Kidney (tissue), 14 donors: ENCODE data around the gene ADAT3. TPM values are rescaled to one million over a fixed set of nuclear protein-coding genes. Genes with fewer than 3 reads are reported as not detected.

Experiments
- DNase-seq, 5 donors: peaks; one replicate each; pipeline ENCODE4 v3.0.0-alpha.2; 2013 to 2020
- FAIRE-seq: peaks from 2 replicates; lab custom pipeline; 2012; peaks lifted over from hg19 to GRCh38; lab: Jason Lieb, UNC
- H3K27ac ChIP-seq, 2 donors: one replicate each; pipeline ENCODE4 v1.7.0; 2013; ENCODE audit warnings: low read depth in 2 of 2, low read length in 2 of 2, inconsistent platforms in 1 of 2
- H3K27me3 ChIP-seq: one replicate; pipeline ENCODE4 v1.7.1; 2013; ENCODE audit warnings: low read length, inconsistent platforms; ENCODE audit not compliant: control insufficient read depth, insufficient read depth
- H3K36me3 ChIP-seq, 3 donors: one replicate each; pipeline versions ENCODE4 v1.7.0 to v1.7.1; 2013; ENCODE audit warnings: low read length in 3 of 3, control low read depth in 1 of 3, inconsistent platforms in 1 of 3; ENCODE audit not compliant: insufficient read depth in 3 of 3, control insufficient read depth in 2 of 3
- H3K4me1 ChIP-seq, 3 donors: one replicate each; pipeline versions ENCODE4 v1.7.0 to v1.7.1; 2013; ENCODE audit warnings: low read length in 3 of 3, inconsistent platforms in 1 of 3, low read depth in 1 of 3; ENCODE audit not compliant: control insufficient read depth in 2 of 3, insufficient read depth in 2 of 3
- H3K4me3 ChIP-seq, 3 donors: one replicate each; pipeline versions ENCODE4 v1.7.0 to v1.8.1; 2013; ENCODE audit warnings: low read length in 3 of 3, control low read depth in 1 of 3, inconsistent platforms in 1 of 3
- H3K9ac ChIP-seq, 3 donors: one replicate each; pipeline versions ENCODE4 v1.7.0 to v1.7.1; 2013; ENCODE audit warnings: low read length in 3 of 3, control low read depth in 1 of 3, inconsistent platforms in 1 of 3
- H3K9me3 ChIP-seq, 3 donors: one replicate each; pipeline versions ENCODE4 v1.7.0 to v1.7.1; 2013; ENCODE audit warnings: low read length in 3 of 3, control low read depth in 1 of 3, inconsistent platforms in 1 of 3; ENCODE audit not compliant: control insufficient read depth in 2 of 3, insufficient read depth in 1 of 3
- intact Hi-C: fragments of 100-400 bp; cut with DNase I; formaldehyde crosslinking; loops from one replicate; pipeline ENCODE4 v1.11.1; 2022
- polyA plus RNA-seq: library from polyadenylated mRNA; stranded (reverse); fragments of 350-450 nt; fragmentation: Illumina TruSeq; extraction: RNeasy Lipid Tissue Mini Kit (QIAGEN cat#74804); gene quantifications from one replicate; pipeline ENCODE4 v1.2.3, GENCODE V29; 2014; ENCODE audit warnings: low read depth, low replicate concordance; ENCODE audit not compliant: insufficient read depth
- total RNA-seq: library from RNA; stranded (reverse); fragmentation: NEBNext Ultra II Directional; extraction: Animal tissue kit (Norgen Biotek cat#: 25700); gene quantifications from one replicate; pipeline ENCODE4 v1.2.1, GENCODE V29; 2021
- TF ChIP-seq, protein P1 (sequence below): IDR thresholded peaks from 3 replicates; pipeline ENCODE4 v1.5.1; 2012; ENCODE audit warnings: mild to moderate bottlenecking, moderate library complexity, borderline replicate concordance; ENCODE audit not compliant: insufficient read depth; ENCODE audit errors: extremely low read depth
- donor health status: control.
- donor health status: control.
- donor health status: control.
- donor health status: control.
- donor health status: control.
- donor health status: DM: yes; HTN: yes; CAD: no.
- donor health status: Normal renal cell carcinoma (clear cell type).

Gene ADAT3
- total and polyA plus RNA-seq, 2 donors from 2014 or later: 6.1 to 10.3 TPM

DNA sequence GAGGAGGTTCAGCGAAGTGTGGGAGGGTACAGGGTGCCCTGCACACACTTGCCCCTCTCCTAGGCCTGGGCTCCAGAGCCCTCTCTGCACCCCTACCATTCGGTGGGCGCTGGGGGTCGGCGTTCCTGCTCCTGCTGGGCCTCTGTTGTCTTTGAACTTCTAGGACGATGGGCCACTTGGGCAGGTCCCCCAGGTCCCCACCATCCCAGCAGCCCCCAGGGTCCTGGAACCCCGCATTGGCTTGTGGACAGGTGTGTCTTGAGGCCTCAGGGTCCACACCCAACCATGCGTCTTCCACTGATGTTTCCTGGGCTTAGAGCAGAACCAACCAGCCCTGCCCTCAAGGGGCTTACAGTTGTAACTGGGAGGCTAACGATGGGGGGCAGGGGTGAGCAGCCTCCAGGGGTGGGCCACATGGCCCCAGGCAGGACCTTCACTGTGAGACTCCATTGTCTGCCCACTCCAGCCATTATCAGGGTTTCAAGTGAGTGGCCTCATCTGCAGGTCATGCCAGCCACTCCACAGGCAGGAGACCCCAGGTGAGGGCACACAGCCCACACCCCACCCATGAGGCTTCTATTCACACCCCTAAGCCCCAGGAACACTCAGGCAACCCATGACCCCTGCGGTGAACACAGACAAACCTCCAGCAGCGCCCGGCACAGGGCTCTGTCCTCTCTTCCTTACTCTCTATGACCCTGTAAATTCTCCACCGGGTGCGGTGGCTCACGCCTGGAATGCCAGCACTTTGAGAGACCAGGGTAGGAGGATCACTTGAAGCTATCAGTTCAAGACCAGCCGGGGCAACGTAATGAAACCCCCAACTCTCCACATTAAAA, 39.8 kb upstream of the ADAT3 start:
- no peaks in the 10 kb centered on the region for H3K36me3 ChIP-seq
- TF ChIP-seq, protein P1, sequence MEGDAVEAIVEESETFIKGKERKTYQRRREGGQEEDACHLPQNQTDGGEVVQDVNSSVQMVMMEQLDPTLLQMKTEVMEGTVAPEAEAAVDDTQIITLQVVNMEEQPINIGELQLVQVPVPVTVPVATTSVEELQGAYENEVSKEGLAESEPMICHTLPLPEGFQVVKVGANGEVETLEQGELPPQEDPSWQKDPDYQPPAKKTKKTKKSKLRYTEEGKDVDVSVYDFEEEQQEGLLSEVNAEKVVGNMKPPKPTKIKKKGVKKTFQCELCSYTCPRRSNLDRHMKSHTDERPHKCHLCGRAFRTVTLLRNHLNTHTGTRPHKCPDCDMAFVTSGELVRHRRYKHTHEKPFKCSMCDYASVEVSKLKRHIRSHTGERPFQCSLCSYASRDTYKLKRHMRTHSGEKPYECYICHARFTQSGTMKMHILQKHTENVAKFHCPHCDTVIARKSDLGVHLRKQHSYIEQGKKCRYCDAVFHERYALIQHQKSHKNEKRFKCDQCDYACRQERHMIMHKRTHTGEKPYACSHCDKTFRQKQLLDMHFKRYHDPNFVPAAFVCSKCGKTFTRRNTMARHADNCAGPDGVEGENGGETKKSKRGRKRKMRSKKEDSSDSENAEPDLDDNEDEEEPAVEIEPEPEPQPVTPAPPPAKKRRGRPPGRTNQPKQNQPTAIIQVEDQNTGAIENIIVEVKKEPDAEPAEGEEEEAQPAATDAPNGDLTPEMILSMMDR: no peak
- H3K9ac ChIP-seq: peak overlapping the region in 2 of 3 donors; percentile 55 to 61
- no peak for FAIRE-seq
- intact Hi-C loops: no loop called here
- H3K4me1 ChIP-seq: peaks cover 0 to 13% (median 0%) of the 10 kb centered on the region in 3 donors
- H3K27me3 ChIP-seq: no peaks in the 10 kb centered on the region
- no peak overlapping the region for H3K4me3 ChIP-seq
- DNase-seq: peak in 1 of 5 donors; percentile 85
- H3K9me3 ChIP-seq: no peaks in the 10 kb centered on the region
- H3K27ac ChIP-seq: peak overlapping the region; percentile 74 to 88

DNA sequence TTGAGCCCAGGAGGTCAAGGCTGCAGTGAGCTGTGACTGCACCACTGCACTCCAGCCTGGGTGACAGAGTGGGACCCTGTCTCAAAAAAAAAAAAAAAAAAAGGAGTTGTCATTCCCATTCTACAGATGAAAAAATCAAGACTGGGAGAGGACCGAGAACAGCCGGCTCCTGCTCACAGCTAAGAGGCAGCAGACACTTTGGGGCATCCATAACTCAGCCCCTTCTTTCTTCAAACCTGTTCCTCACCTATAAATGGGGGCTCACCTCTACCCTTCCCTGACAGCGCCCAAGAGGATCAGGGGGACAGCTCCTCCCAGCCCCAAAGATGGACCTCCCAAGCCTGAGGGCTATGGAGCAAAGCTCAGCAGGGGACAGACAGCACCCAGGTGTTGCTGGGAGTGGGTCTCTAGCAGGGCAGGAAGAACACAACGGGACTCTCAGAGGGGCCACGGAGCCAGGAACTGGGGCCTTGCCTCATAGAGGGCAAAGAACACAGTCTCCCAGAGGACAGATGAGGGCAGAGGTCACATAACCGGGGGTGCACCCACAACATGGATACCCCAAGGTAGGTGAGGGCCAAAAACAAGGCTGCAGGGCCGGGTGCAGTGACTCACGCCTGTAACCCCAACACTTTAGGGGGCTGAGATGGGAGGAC, 38.4 kb upstream of the ADAT3 start:
- FAIRE-seq (no peak), DNase-seq (peak in 1 of 5 donors; percentile 72)
- no peaks in the 10 kb centered on the region for H3K9me3 ChIP-seq
- intact Hi-C loops: no loop called here
- no peak overlapping the region for H3K27ac ChIP-seq
- H3K36me3 ChIP-seq: no peaks in the 10 kb centered on the region
- TF ChIP-seq, protein P1: no peak
- H3K27me3 ChIP-seq: no peaks in the 10 kb centered on the region
- H3K9ac ChIP-seq: no peak overlapping the region
- no peak overlapping the region for H3K4me3 ChIP-seq
- peaks cover 0 to 5% (median 0%) of the 10 kb centered on the region in 3 donors for H3K4me1 ChIP-seq

DNA sequence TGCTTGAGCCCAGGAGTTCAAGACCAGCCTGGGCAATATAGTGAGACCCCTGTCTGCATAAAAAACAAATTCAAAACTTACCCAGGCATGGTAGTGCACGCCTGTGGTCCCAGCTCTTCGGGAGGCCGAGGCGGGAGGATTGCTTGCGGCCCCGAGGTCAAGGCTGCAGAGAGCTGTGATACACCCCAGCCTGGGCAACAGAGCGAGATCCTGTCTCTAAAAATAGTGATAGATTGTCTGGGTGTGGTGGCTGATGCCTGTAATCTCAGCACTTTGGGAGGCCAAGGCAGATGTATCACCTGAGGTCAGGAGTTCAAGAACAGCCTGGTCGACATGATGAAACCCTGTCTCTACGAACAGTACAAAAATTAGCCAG, 37.9 kb upstream of the ADAT3 start:
- no peak overlapping the region for H3K27ac ChIP-seq
- H3K9me3 ChIP-seq: no peaks in the 10 kb centered on the region
- no peaks in the 10 kb centered on the region for H3K36me3 ChIP-seq
- no peak for FAIRE-seq
- no peak overlapping the region for H3K4me3 ChIP-seq
- peaks cover 0 to 5% (median 0%) of the 10 kb centered on the region in 3 donors for H3K4me1 ChIP-seq
- no peaks in the 10 kb centered on the region for H3K27me3 ChIP-seq
- TF ChIP-seq, protein P1: no peak
- no peak for DNase-seq
- H3K9ac ChIP-seq: no peak overlapping the region
- intact Hi-C loops: no loop called here
